Measurements from ENCODE around the gene GDI2.

GRCh38 chr10:5762531-5762930, 50.7 kb downstream of the GDI2 start:
- TF ChIP-seq EZH2 (IDR thresholded peaks at IDR 0.05; ENCODE audit: borderline replicate concordance, low read length) (no peak), CTCF (conservative IDR thresholded peaks at IDR 0.05 in 1 of 2, IDR thresholded peaks at IDR 0.05 in 1 of 2; ENCODE audit: extremely low read depth in 1 of 2, insufficient read depth in 1 of 2, low read depth in 1 of 2, low read length in 2 of 2) (no peak)

Data from mammary epithelial cell (primary cell).